GM21515 (cell line): ENCODE results near the gene NWD2.

Experiments
- ATAC-seq: cut with Tn5 transposase; IDR thresholded peaks from one replicate; pipeline ENCODE4 v1.9.1; 2021; ENCODE audit not compliant: unreplicated experiment

Gene NWD2

DNA sequence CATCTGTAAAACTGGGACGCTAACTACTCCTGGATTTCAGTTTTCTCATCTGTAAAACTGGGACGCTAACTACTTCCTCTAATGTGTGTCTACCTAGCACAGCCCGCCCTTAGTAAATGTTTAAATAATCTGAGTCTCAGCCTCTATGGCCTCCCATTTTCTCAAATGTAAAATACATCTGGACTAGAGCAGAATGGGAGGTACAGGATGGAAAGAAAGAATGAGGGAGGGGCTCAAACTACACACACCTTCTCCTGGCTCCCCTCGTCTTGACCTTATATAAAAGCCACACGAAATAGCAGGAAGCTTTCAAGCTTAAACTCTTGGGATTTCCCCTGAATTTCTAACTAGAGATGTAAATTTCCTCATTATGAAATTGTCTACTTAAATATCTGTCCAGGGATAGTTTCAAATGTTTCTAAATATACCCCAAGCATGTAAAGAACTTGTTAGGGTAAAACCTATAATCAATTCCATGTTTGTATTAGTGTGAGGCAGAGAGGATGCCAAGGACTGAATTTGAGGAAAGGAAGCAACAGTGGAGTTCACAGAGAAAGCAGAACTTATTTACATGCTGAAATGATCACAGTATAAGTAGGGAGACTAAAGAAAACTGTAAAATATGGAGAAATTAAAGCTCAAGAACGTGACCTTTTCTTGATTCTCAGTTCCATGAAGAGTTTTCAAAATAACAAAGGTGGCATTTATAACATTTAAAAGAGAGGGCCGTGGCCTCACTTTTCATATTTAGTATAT, 220.0 kb downstream of the NWD2 start:
- ATAC-seq: no peak

GRCh38 chr4:37465296-37465695, 220.8 kb downstream of the NWD2 start:
- no peak for ATAC-seq

DNA sequence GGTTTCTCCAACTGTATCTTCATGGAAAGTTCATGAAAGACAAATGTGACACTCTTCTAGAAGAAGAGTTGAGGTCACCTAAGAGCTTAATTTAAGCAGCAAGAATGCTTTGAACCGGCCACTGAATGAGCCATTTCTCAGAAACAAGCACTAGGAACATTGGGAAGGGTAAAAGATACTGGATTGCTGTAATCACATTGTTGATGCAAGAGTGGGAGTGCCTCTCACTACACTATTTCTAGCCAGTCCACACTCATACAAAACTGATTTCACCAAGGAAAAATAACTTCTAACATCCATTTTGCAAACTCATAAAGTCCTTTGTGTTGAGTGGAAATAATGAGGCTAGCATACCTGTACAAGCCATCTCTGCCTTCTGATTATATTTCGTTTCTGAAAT, 221.3 kb downstream of the NWD2 start:
- ATAC-seq: no peak

- no peak for ATAC-seq
These were observed 222.7 kb downstream of the NWD2 start for GRCh38 chr4:37467223-37467622.

GRCh38 chr4:37467824-37468223, 223.3 kb downstream of the NWD2 start:
- ATAC-seq: no peak

GRCh38 chr4:37469286-37469685, 224.7 kb downstream of the NWD2 start:
- no peak for ATAC-seq

GRCh38 chr4:37470245-37470644, 225.7 kb downstream of the NWD2 start:
- ATAC-seq: no peak

DNA sequence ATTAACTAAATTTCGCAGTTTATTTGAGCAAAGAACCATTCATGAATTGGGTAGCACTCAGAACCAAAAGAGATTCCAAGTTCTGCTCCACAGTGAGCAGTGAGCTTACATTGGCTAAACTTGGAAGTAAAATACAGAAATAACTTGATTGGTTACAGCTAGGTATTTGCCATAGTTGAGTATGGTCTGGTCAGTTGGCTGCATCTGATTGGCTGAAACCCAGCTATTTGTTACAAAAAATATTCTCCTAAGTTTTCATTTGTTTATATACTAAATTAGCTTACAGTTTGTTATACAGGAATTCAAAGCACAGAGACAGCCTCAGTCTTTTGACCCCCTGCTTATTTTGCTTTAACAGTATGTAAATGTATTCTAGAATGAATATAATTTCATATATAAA, 226.6 kb downstream of the NWD2 start:
- no peak for ATAC-seq

GRCh38 chr4:37471971-37472370, 227.4 kb downstream of the NWD2 start:
- no peak for ATAC-seq

DNA sequence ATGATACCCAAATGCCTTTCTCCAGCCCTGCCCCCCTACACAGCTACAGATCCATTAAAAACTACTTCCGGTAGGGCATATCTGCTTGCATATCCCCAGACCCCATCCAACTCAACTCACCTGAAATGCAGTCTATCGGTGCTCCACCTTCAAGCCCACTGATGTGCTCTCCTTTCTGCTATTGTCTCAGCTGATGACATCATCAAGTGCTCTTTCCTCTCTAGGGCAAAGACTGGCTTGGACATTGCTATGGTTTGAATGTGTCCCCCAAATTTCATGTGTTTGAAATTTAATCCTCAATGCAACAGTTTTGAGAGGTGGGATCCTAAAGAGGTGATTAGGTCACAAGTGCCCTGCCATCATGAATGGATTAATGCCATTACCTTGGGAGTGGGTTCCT, 229.3 kb downstream of the NWD2 start:
- ATAC-seq: no peak

DNA sequence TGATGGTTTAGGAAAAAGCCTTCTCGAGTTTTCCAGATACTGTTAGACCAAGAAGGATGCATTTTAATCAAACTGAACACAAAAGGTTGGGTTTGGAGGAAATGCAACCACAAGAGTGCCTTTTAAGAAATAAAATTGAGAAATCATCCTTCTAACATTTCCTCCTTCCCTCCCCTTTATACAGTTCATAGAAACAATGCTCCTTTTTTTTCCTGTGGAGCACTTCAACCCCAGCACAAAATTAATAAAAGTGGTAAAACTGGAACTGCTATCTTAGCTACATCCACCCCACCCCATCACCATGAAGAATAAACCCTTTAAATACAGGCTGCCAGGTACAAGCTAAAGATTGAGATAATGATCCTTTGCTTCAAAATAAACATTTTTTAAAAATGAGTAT, 230.5 kb downstream of the NWD2 start:
- no peak for ATAC-seq

- ATAC-seq: no peak
These were observed 231.2 kb downstream of the NWD2 start for GRCh38 chr4:37475776-37476175.

DNA sequence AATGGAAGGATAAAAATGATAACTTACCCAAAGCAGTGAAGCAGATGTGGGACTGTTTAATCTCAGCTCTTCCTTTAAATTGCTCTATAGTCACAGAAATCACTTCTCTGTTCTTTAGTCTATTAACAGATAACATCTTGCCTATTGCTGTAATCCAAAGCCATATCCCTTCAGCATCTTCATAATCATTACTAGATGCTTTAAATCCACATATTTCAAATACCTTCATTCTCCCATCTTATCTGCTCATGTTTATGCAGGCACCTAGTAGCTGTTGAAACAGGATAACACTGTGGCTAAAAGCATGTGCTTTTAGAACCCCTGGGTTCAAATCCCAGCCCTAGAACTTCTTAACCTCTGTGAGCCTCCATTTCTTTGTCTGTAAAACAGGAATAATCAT, 231.7 kb downstream of the NWD2 start:
- ATAC-seq: no peak

DNA sequence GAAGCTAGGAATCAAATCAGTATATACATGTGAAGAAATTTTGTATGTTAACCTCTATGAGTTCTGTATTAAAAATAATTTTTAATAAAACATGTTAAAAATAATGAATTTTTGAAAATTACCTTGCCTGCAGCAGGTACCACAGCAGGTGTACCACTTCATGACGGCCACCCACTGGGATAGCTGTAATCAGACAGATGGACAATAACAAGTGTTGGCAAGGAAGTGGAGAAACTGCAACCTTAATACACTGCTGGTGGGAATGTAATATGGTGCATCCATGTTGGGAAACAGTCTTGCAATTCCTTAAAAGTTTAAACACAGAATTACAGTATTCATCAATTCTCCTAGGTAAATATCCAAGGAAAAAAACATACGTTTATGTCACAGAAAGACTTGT, 232.1 kb downstream of the NWD2 start:
- ATAC-seq: no peak

DNA sequence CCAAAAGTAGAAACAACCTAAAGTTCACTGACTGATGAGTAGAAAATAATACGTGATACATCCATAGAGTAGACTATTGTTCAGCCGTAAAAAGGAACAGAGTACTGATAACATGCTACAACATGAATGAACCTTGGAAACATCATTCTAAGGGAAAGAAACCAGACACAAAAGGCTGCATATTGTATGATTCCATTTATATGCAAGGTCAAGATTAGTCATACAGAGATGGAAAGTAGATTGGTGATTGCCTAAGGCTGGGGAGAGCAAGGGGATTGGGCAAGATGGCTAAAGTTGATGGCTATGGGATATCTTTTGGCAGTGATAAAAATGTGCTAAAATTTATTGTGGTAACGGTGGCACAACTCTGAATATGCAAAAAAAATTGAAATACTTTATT, 232.6 kb downstream of the NWD2 start:
- ATAC-seq: no peak

DNA sequence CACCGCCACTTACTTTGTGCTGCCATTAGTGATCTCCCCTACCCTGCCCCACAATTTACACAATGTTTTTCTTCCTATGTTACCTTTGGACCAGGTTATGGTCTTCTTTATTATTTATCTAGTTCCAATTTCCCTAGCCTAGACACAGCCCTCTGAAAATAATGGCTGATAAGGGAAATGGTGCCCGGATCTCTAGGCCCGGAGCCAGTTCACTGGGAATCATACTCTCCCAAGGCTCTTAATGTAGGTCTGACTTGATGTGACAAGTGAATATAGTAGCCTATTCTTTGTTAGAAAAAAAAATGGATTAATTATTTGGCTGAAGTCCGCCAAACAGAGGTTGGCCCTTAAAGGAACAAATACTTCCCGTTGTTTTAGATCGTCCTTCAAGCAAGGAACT, 233.6 kb downstream of the NWD2 start:
- ATAC-seq: no peak

GRCh38 chr4:37480509-37480908, 236.0 kb downstream of the NWD2 start:
- no peak for ATAC-seq

DNA sequence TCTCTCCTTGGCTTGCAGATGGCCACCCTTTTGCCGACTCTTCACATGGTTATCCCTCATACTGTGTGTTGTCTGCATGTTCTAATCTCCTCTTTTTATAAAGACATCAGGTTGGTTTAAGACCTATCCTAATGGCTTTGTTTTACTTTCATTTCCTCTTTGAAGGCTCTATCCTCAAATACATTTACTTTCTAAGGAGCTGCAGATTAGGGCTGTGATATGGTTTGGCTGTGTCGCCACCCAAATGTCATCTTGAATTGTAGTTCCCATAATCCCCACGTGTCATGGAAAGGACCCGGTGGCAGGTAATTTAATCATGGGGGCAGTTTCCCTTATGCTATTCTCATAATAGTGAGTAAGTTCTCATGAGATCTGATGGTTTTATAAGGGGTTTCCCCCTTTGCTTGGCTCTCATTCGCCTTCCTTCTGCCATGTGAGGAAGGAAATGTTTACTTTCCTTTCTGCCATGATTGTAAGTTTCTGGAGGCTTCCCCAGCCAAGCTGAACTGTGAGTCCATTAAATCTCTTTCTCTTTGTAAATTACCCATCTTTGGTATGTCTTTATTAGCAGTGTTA, 237.1 kb downstream of the NWD2 start:
- ATAC-seq: no peak

DNA sequence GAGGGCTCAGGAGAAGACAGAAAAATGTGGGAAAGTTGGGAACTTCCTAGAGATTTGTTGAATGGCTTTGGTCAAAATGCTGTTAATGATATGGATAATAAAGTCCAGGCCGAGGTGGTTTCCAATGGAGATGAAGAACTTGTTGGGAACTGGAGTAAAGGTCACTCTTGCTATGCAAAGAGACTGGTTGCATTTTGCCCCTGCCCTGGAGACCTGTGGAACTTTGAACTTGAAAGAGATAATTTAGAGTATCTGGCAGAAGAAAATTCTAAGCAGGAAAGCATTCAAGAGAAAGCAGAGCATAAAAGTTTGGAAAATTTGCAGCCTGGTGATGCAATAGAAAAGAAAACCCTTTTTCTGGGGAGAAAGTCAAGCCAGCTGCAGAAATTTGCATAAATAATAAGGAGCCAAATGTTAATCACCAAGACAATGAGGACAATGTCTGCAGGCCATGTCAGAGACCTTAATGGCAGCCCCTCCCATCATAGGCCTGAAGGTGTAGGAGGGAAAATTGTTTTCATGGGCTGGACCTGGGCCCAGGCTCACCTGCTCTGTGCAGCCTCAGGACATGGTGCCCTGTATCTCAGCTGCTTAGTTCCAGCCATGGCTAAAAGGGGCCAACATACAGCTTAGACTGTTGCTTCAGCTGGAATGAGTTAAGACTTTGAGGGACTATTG, 237.8 kb downstream of the NWD2 start:
- no peak for ATAC-seq

DNA sequence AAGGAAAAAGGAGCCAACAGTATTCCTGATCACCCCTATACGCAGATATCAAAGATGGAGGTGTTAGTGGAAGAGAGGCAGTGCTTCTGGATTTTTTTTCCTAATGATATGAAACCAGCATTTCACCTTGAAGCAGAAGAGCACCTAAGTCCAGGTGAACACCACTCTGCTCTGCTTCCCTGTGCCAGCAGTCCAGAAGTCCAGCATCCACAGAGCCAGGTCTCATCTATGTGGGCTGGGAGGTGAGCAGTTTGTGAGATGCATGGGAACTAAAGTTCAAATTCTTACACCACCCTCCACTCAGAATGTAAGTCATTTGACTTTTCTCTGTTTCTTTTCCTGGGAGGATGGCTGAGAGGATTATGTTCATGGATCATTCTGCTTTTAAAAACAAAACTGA, 239.1 kb downstream of the NWD2 start:
- ATAC-seq: no peak

DNA sequence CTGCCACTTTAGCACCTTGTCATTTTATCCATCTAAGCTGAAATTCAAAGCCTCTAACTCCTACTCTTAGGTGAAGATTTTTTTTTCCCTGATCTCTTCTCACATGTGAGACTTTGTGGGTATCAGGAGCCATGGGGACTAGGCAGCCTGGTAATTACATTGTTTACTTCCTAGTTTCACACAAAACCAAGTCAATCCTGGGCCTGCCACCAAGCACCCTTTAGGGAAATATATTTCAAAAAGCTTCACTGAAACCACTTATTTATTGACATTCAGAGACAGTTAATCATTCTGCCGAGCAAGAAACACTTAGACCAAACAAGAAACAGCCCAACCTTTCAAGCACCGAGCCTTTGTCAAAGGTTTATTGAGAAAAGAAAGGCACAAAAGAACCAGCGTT, 241.6 kb downstream of the NWD2 start:
- ATAC-seq: no peak

DNA sequence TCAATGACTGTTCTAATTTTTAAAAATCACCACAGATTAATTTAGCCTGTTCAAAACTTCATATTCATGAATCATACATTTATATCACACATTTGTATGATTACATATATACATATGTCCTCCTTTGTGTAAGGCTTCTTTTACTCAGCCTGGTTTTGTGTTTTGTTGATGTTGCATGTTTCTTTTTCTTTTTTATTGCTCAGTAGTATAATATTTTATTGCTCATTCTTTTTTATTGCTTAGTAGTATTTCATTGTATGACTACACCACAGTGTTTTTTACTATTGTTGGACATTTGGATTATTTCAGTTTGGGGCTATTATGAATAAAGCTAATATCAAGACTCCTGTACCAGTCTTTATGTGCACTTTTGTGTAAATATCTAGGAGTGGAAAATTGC, 243.1 kb downstream of the NWD2 start:
- no peak for ATAC-seq
